Thyroid gland (tissue), 4 donors: ENCODE results near the gene MSMP.

Experiments
- CTCF ChIP-seq, 6 experiments: fragments of 200-600 bp in 3 of 6; fragments of 450-650 bp in 3 of 6; sonication (generic) in 3 of 6; IDR thresholded peaks; one replicate each; pipeline ENCODE4 v1.5.1; 2016 to 2019; ENCODE audit warnings: antibody characterized with exemption in 6 of 6, mild to moderate bottlenecking in 2 of 6, inconsistent platforms in 1 of 6, moderate library complexity in 1 of 6
- POLR2A ChIP-seq, 2 donors: fragments of 450-650 bp; IDR thresholded peaks; one replicate each; pipeline ENCODE4 v1.6.1; 2017; ENCODE audit warnings: antibody characterized with exemption in 2 of 2, mild to moderate bottlenecking in 2 of 2, moderate library complexity in 1 of 2

GRCh38 chr9:35783418-35783817 lies 29.3 kb upstream of the MSMP start:
- TF ChIP-seq CTCF (IDR thresholded peaks at IDR 0.05) (no peak), POLR2A (IDR thresholded peaks at IDR 0.05) (no peak)
